Left lung (tissue), 10 donors: ENCODE results near the gene SOS1. TPM values are rescaled to one million over a fixed set of nuclear protein-coding genes. Genes with fewer than 3 reads are reported as not detected.

Source experiments
- ATAC-seq: fragments of 200-7000 bp; cut with Tn5 transposase; one replicate; pipeline ENCODE4 v1.9.1; 2020; ENCODE audit warnings: moderate library complexity
- DNase-seq, 4 donors: peaks; one replicate each; pipeline ENCODE4 v3.0.0-alpha.2; 2013 to 2020
- H3K27ac ChIP-seq, 2 donors: fragments of 200-600 bp; sonication (generic) in 1 of 2; one replicate each; pipeline versions ENCODE4 v1.5.0 to v1.8.0; 2020 to 2021
- H3K27me3 ChIP-seq, 2 donors: fragments of 200-600 bp; sonication (generic) in 1 of 2; one replicate each; pipeline versions ENCODE4 v1.5.0 to v1.8.0; 2020 to 2021
- H3K36me3 ChIP-seq, 2 donors: fragments of 200-600 bp; sonication (generic) in 1 of 2; one replicate each; pipeline versions ENCODE4 v1.5.0 to v1.8.0; 2020 to 2021
- H3K4me1 ChIP-seq, 2 donors: fragments of 200-600 bp; one replicate each; pipeline ENCODE4 v1.8.0; 2021
- H3K4me3 ChIP-seq, 2 donors: fragments of 200-600 bp; sonication (generic) in 1 of 2; one replicate each; pipeline versions ENCODE4 v1.5.0 to v1.8.0; 2020 to 2021; ENCODE audit warnings: mild to moderate bottlenecking in 1 of 2
- H3K9me3 ChIP-seq, 2 donors: fragments of 200-600 bp; sonication (generic) in 1 of 2; one replicate each; pipeline versions ENCODE4 v1.5.0 to v1.8.0; 2020 to 2021
- intact Hi-C, 2 donors: fragments of 100-400 bp; cut with DNase I; formaldehyde crosslinking; loops; one replicate each; pipeline versions ENCODE4 v1.11.2 to v1.14.2; 2022
- polyA plus RNA-seq, 6 donors: library from polyadenylated mRNA; unstranded; fragments of 120-200 nt; gene quantifications; one replicate each; pipeline ENCODE4 v1.2.1, GENCODE V29; 2013; ENCODE audit not compliant: insufficient read length in 6 of 6
- total RNA-seq, 2 donors: library from RNA; stranded (reverse); fragmentation: NEBNext Ultra II Directional; extraction: Animal tissue kit (Norgen Biotek cat#: 25700); gene quantifications; one replicate each; pipeline ENCODE4 v1.2.1, GENCODE V29; 2021
- TF ChIP-seq, protein P1 (sequence below), 2 donors: fragments of 200-600 bp; sonication (generic) in 1 of 2; IDR thresholded peaks; one replicate each; pipeline versions ENCODE4 v1.5.0 to v1.8.0; 2021; ENCODE audit warnings: antibody characterized with exemption in 2 of 2
- donor health status: DM: no; HTN: yes; CAD: no.
- donor health status: DM: no; HTN: no; CAD: no.

Gene SOS1
- total and polyA plus RNA-seq, 8 donors = 31.3 to 69.2 (median 60.7) TPM

DNA sequence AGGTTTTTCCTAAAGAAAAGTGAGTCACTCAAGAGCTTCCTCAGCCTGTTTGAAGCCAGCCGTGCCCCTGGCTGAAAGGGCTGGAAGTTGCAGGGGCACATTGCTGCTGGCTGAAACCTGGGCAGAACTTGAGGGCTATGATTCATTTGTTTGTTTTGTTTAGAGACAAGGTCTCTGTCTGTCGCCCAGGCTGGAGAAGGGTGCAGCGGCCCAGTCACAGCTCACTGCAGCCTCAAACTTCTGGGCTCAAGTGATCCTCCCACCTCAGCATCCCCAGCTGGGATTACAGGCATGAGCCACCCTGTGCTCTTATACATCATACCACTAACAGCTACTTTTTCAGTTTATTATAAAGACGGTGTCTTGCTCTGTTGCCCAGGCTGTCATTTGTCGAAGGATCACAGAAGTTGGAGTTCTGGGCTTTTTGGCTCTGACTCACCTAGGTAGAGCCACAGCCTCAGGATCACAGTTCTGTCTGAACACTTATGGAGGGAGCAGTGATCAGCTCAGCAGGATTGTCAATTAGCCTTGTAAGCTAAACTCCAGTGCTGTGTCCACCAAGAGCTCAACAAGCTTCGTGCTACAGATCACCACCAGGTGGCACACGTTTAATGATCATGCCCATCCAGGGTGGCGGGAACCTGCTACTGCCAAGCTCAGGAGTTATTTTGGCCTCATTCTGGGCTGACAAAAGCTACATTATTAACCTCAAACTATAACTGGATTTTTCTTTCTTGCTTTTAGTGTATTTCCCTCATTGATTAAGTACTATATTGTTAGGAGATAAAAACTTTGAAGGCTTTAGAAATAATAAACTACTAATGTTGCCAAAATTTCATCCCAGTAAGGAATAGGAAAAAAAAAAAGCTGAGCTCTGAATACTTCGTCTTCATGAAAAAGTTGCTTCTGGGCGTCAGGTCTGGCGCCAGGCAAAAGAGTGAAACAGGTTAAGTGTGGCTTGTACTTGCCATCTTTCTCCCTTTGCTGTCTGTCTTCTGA, 173.3 kb downstream of the SOS1 start:
- TF ChIP-seq, protein P1, sequence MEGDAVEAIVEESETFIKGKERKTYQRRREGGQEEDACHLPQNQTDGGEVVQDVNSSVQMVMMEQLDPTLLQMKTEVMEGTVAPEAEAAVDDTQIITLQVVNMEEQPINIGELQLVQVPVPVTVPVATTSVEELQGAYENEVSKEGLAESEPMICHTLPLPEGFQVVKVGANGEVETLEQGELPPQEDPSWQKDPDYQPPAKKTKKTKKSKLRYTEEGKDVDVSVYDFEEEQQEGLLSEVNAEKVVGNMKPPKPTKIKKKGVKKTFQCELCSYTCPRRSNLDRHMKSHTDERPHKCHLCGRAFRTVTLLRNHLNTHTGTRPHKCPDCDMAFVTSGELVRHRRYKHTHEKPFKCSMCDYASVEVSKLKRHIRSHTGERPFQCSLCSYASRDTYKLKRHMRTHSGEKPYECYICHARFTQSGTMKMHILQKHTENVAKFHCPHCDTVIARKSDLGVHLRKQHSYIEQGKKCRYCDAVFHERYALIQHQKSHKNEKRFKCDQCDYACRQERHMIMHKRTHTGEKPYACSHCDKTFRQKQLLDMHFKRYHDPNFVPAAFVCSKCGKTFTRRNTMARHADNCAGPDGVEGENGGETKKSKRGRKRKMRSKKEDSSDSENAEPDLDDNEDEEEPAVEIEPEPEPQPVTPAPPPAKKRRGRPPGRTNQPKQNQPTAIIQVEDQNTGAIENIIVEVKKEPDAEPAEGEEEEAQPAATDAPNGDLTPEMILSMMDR (IDR thresholded peaks at IDR 0.05) = peak; percentile 35 to 64
- DNase-seq (peak in 2 of 4 donors; percentile 67), ATAC-seq (peak; percentile 95)
- Histone ChIP-seq H3K27ac (no peak overlapping the region), H3K27me3 (no peaks in the 10 kb centered on the region), H3K4me1 (peaks cover 0 to 4% of the 10 kb centered on the region in 2 donors), H3K36me3 (no peaks in the 10 kb centered on the region), H3K4me3 (no peak overlapping the region), H3K9me3 (no peaks in the 10 kb centered on the region)
- intact Hi-C loops = no loop called here

DNA sequence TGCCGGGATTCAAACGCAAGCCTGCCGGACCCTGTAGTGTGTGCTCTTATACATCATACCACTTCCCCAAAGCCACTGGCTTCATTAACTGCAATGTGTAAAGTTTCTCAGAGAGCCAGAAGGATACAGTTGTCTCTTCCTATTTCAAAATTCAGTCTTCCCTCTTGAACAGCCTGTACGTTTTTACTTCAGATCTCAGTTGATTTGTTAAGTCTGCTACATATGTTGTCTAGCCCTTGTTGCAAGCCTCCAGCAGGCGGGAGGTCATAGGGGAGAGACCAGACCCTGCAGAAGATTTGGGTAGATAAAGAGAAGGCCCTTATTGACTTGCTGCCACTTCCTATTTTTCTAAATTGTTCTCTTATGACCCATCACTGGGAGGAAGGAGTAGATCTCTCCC, 174.9 kb downstream of the SOS1 start:
- TF ChIP-seq, protein P1 (IDR thresholded peaks at IDR 0.05) = no peak
- Histone ChIP-seq H3K27ac (no peak overlapping the region), H3K9me3 (no peaks in the 10 kb centered on the region), H3K4me3 (no peak overlapping the region), H3K4me1 (peaks cover 0 to 4% of the 10 kb centered on the region in 2 donors), H3K27me3 (no peaks in the 10 kb centered on the region), H3K36me3 (no peaks in the 10 kb centered on the region)
- intact Hi-C loops = no loop called here
- DNase-seq = no peak
- ATAC-seq = no peak

DNA sequence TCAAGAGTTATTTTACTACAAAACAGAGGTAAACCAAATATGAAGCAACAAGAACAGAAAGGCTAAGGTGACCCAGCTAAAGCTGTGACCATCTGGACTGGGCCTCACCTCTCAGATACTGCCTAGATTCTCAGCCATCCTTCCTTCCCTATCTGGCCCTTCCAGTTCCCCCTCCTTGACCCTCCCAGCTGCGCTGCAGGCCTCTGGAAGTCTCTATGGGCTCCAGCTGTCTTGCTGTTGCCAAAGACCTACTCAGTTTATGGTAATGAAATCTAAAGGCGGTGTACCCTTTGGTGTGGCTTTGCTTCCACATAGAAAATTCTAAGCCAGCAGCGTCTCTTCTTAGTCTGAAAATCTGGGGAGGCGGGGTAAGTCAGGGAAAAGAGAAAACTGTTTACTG, 175.5 kb downstream of the SOS1 start:
- Histone ChIP-seq H3K27me3 (no peaks in the 10 kb centered on the region), H3K27ac (no peak overlapping the region), H3K36me3 (no peaks in the 10 kb centered on the region), H3K4me3 (no peak overlapping the region), H3K4me1 (peaks cover 0 to 4% of the 10 kb centered on the region in 2 donors), H3K9me3 (no peaks in the 10 kb centered on the region)
- no peak for DNase-seq
- intact Hi-C loops = no loop called here
- TF ChIP-seq, protein P1 (IDR thresholded peaks at IDR 0.05) = no peak
- no peak for ATAC-seq

DNA sequence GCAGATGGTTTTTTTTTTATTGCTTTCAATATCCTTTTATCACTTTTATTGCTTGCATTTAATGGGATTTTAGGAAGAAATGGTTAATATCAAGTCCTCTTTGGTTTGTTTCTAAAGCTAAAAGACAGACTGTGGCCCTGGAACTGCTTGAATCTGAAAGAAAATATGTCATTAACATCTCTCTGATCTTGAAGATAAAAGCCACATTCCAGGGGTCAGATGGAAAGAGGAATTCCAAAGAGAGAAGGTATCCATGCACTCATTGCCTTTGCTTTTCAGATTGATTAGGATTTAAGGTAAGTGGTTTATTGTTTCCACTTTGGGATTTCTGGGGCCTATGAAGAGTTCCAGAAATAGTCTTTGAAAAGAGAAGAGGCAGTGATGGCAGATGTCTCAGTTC, 177.1 kb downstream of the SOS1 start:
- H3K4me3 ChIP-seq = no peak overlapping the region
- H3K27me3 ChIP-seq = no peaks in the 10 kb centered on the region
- intact Hi-C loops = no loop called here
- TF ChIP-seq, protein P1 (IDR thresholded peaks at IDR 0.05) = no peak
- no peaks in the 10 kb centered on the region for H3K36me3 ChIP-seq
- ATAC-seq = no peak
- H3K9me3 ChIP-seq = no peaks in the 10 kb centered on the region
- no peak for DNase-seq
- no peak overlapping the region for H3K27ac ChIP-seq
- H3K4me1 ChIP-seq = peaks cover 0 to 4% of the 10 kb centered on the region in 2 donors

DNA sequence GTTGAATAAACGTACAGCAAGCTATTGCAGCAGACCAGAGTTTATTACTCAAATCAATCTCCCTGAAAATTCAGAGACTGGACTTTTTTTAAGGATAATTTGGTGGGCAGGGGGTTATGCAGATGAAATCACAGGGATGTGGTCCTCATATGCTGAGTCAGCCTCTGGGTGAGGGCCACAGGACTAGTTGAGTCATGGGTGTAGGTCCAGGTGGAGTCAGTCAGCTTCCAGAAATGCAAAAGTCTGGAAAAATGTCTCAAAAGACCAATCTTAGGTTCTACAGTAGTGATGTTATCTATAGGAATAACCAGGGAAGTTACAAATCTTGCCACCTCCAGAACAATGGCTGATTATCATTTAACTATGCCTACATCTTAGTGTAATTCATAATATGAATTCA, 180.1 kb downstream of the SOS1 start:
- Histone ChIP-seq H3K4me1 (peaks cover 0 to 4% of the 10 kb centered on the region in 2 donors), H3K9me3 (no peaks in the 10 kb centered on the region), H3K27ac (no peak overlapping the region), H3K4me3 (no peak overlapping the region), H3K27me3 (no peaks in the 10 kb centered on the region), H3K36me3 (no peaks in the 10 kb centered on the region)
- ATAC-seq (no peak), DNase-seq (no peak)
- intact Hi-C loops = no loop called here
- TF ChIP-seq, protein P1 (IDR thresholded peaks at IDR 0.05) = no peak
